Hepatocyte (in vitro differentiated cells): Measurements from ENCODE around the gene CD34.

ENCODE experiments used
- EZH2 ChIP-seq: fragments of 200-600 bp; sonication (generic); IDR thresholded peaks from 2 replicates; pipeline ENCODE4 v1.6.1; 2016; ENCODE audit warnings: antibody characterized with exemption, mild to moderate bottlenecking, borderline replicate concordance
- TF ChIP-seq, protein P1 (sequence below): fragments of 200-600 bp; sonication (generic); IDR thresholded peaks from 2 replicates; pipeline ENCODE4 v1.5.1; 2016; ENCODE audit warnings: antibody characterized with exemption, mild to moderate bottlenecking; ENCODE audit not compliant: poor library complexity

DNA sequence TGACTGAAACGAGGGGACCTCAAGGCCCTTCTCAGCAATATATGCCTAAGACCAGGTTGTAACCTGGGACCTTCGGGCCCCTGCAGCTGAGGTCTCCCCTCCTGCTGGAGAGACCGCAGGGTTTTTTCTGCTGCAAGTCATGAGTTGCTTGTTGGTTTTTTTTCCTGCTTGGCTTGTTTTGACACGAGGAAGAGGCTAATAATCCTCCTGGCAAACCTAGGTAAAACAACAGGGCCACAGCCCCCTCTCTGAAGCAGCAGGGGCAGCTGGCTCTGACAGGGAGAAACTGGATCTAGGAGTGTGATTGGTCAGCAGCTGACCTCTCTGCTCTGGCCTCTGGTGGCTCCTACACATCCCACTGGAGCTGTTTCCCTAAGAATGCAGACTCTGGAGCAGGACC, 69.0 kb downstream of the CD34 start:
- TF ChIP-seq, protein P1, sequence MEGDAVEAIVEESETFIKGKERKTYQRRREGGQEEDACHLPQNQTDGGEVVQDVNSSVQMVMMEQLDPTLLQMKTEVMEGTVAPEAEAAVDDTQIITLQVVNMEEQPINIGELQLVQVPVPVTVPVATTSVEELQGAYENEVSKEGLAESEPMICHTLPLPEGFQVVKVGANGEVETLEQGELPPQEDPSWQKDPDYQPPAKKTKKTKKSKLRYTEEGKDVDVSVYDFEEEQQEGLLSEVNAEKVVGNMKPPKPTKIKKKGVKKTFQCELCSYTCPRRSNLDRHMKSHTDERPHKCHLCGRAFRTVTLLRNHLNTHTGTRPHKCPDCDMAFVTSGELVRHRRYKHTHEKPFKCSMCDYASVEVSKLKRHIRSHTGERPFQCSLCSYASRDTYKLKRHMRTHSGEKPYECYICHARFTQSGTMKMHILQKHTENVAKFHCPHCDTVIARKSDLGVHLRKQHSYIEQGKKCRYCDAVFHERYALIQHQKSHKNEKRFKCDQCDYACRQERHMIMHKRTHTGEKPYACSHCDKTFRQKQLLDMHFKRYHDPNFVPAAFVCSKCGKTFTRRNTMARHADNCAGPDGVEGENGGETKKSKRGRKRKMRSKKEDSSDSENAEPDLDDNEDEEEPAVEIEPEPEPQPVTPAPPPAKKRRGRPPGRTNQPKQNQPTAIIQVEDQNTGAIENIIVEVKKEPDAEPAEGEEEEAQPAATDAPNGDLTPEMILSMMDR, result no peak
- TF ChIP-seq EZH2, result no peak
